ENCODE results near the gene HCFC1R1. TPM values are rescaled to one million over a fixed set of nuclear protein-coding genes. Genes with fewer than 3 reads are reported as not detected.
A peak's percentile ranks its signal among the peaks of the same experiment; 100 is the strongest.

HCFC1R1 gene
- total RNA-seq, 1 donor from 2014 or later, result 10.2 TPM

- Histone ChIP-seq H3K36me3 (ENCODE audit: control insufficient read depth, insufficient read depth, low read length) (no peaks in the 10 kb centered on the region), H3K4me3 (ENCODE audit: low read depth, low read length) (peak overlapping the region; percentile 7), H3K27me3 (ENCODE audit: control insufficient read depth, insufficient read depth, low read length) (peaks cover 4% of the 10 kb centered on the region)
- peak; percentile 57 for TF ChIP-seq CTCF (IDR thresholded peaks at IDR 0.05; ENCODE audit: insufficient read depth, low read length, poor library complexity, severe bottlenecking)
- peak; percentile 94 for DNase-seq (ENCODE audit: low read depth)
Measured at GRCh38 chr16:3003582-3004270, 20.0 kb downstream of the HCFC1R1 start.

- H3K4me3 ChIP-seq (ENCODE audit: low read depth, low read length), result no peak overlapping the region
- no peak for TF ChIP-seq CTCF (IDR thresholded peaks at IDR 0.05; ENCODE audit: insufficient read depth, low read length, poor library complexity, severe bottlenecking)
- DNase-seq (ENCODE audit: low read depth), result no peak
- H3K36me3 ChIP-seq (ENCODE audit: control insufficient read depth, insufficient read depth, low read length), result no peaks in the 10 kb centered on the region
- peaks cover 8% of the 10 kb centered on the region for H3K27me3 ChIP-seq (ENCODE audit: control insufficient read depth, insufficient read depth, low read length)
Measured at GRCh38 chr16:3001316-3001715, 22.4 kb downstream of the HCFC1R1 start.

- Histone ChIP-seq H3K27me3 (ENCODE audit: control insufficient read depth, insufficient read depth, low read length) (peaks cover 8% of the 10 kb centered on the region), H3K36me3 (ENCODE audit: control insufficient read depth, insufficient read depth, low read length) (no peaks in the 10 kb centered on the region)
- DNase-seq (ENCODE audit: low read depth), result no peak
Measured at GRCh38 chr16:3000540-3000939, 23.2 kb downstream of the HCFC1R1 start.

GRCh38 chr16:2999929-3000328 is 23.8 kb downstream of the HCFC1R1 start:
- H3K36me3 ChIP-seq (ENCODE audit: control insufficient read depth, insufficient read depth, low read length), result no peaks in the 10 kb centered on the region
- DNase-seq (ENCODE audit: low read depth), result no peak
- TF ChIP-seq CTCF (IDR thresholded peaks at IDR 0.05; ENCODE audit: insufficient read depth, low read length, poor library complexity, severe bottlenecking), result no peak
- peaks cover 6% of the 10 kb centered on the region for H3K27me3 ChIP-seq (ENCODE audit: control insufficient read depth, insufficient read depth, low read length)
- no peak overlapping the region for H3K4me3 ChIP-seq (ENCODE audit: low read depth, low read length)

More at GRCh38 chr16:3000540-3000939, 23.2 kb downstream of the HCFC1R1 start:
- TF ChIP-seq CTCF (IDR thresholded peaks at IDR 0.05; ENCODE audit: insufficient read depth, low read length, poor library complexity, severe bottlenecking), result no peak
- H3K4me3 ChIP-seq (ENCODE audit: low read depth, low read length), result no peak overlapping the region

GRCh38 chr16:2996298-2996697 is 27.4 kb downstream of the HCFC1R1 start:
- DNase-seq (ENCODE audit: low read depth), result no peak
- Histone ChIP-seq H3K36me3 (ENCODE audit: control insufficient read depth, insufficient read depth, low read length) (no peaks in the 10 kb centered on the region), H3K27me3 (ENCODE audit: control insufficient read depth, insufficient read depth, low read length) (peaks cover 4% of the 10 kb centered on the region), H3K4me3 (ENCODE audit: low read depth, low read length) (no peak overlapping the region)
- TF ChIP-seq CTCF (IDR thresholded peaks at IDR 0.05; ENCODE audit: insufficient read depth, low read length, poor library complexity, severe bottlenecking), result no peak
